Activated naive CD4-positive, alpha-beta T cell treated with anti-CD3 and anti-CD28 coated beads, Interleukin-2, amount 50 U/mL, for 24 hours (primary cell): Measurements from ENCODE around the gene UNKL.

Source experiments
- H3K27ac Mint-ChIP-seq: one replicate; pipeline ENCODE4 v1.8.0; 2021; ENCODE audit warnings: mild to moderate bottlenecking, mixed read lengths
- H3K27me3 Mint-ChIP-seq: one replicate; pipeline ENCODE4 v1.8.0; 2021; ENCODE audit warnings: mixed read lengths
- H3K36me3 Mint-ChIP-seq: one replicate; pipeline ENCODE4 v1.8.0; 2021; ENCODE audit warnings: mixed read lengths
- H3K4me1 Mint-ChIP-seq: one replicate; pipeline ENCODE4 v1.8.0; 2021; ENCODE audit warnings: mixed read lengths
- H3K4me3 Mint-ChIP-seq: one replicate; pipeline ENCODE4 v1.8.0; 2021; ENCODE audit warnings: mild to moderate bottlenecking, mixed read lengths
- H3K9me3 Mint-ChIP-seq: one replicate; pipeline ENCODE4 v1.8.0; 2021; ENCODE audit warnings: mixed read lengths

Gene UNKL

GRCh38 chr16:1380195-1380594 is 34.3 kb downstream of the UNKL start:
- Mint-ChIP-seq H3K27me3 (no peaks in the 10 kb centered on the region), H3K27ac (peak overlapping the region; percentile 82), H3K4me1 (peaks cover 13% of the 10 kb centered on the region), H3K4me3 (peak overlapping the region; percentile 77), H3K36me3 (peaks cover 7% of the 10 kb centered on the region), H3K9me3 (no peaks in the 10 kb centered on the region)

DNA sequence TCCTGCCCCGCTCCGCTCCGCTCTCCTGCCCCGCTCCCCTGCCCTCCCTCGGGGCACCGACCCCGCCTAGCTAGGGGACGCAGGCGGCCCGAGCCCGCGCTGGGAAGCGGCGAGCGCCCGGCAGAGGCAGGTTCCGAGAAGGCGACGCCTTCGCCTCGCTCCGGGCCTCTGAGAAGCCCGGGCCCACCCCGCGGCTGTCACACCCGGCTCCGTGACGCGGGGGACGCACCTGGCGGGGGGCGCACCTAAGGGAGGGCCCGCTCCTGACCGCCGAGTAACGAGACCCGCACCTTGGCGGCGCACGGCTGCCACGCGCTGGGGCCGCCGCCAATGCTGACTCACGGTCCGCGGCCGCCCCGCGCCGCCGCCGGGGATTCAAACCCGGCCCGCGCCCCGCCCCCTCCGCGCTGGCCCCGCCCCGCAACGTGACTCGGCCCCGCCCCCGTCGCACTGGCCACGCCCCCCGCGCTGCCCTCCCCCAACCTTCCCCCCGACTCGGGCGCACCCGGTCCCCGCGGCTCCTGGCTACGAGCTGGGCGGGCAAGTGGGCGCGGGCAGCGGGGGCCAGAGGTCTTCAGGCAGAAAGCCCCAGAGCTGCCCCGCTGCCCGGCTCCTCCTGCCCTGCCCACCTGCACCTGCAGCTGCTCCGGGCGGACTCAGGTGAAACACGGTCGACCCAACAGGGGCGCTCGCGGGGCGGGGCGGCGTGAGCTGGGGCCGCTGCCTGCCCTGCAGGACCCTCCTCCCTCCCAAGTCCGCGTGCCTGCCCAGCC is 35.0 kb downstream of the UNKL start:
- H3K36me3 Mint-ChIP-seq: peaks cover 7% of the 10 kb centered on the region
- no peaks in the 10 kb centered on the region for H3K9me3 Mint-ChIP-seq
- H3K4me1 Mint-ChIP-seq: peaks cover 13% of the 10 kb centered on the region
- H3K4me3 Mint-ChIP-seq: peak overlapping the region; percentile 77
- peak overlapping the region; percentile 82 for H3K27ac Mint-ChIP-seq
- H3K27me3 Mint-ChIP-seq: no peaks in the 10 kb centered on the region

- H3K9me3 Mint-ChIP-seq: no peaks in the 10 kb centered on the region
- peaks cover 7% of the 10 kb centered on the region for H3K36me3 Mint-ChIP-seq
- H3K4me1 Mint-ChIP-seq: peaks cover 13% of the 10 kb centered on the region
- peak overlapping the region; percentile 93 for H3K27ac Mint-ChIP-seq
- H3K27me3 Mint-ChIP-seq: no peaks in the 10 kb centered on the region
- H3K4me3 Mint-ChIP-seq: peak overlapping the region; percentile 90
Measured at GRCh38 chr16:1378804-1379303, 35.6 kb downstream of the UNKL start.

GRCh38 chr16:1378087-1378803 is 36.3 kb downstream of the UNKL start:
- peaks cover 7% of the 10 kb centered on the region for H3K36me3 Mint-ChIP-seq
- no peaks in the 10 kb centered on the region for H3K27me3 Mint-ChIP-seq
- H3K9me3 Mint-ChIP-seq: no peaks in the 10 kb centered on the region
- peak overlapping the region; percentile 93 for H3K27ac Mint-ChIP-seq
- H3K4me1 Mint-ChIP-seq: peaks cover 13% of the 10 kb centered on the region
- peak overlapping the region; percentile 90 for H3K4me3 Mint-ChIP-seq

DNA sequence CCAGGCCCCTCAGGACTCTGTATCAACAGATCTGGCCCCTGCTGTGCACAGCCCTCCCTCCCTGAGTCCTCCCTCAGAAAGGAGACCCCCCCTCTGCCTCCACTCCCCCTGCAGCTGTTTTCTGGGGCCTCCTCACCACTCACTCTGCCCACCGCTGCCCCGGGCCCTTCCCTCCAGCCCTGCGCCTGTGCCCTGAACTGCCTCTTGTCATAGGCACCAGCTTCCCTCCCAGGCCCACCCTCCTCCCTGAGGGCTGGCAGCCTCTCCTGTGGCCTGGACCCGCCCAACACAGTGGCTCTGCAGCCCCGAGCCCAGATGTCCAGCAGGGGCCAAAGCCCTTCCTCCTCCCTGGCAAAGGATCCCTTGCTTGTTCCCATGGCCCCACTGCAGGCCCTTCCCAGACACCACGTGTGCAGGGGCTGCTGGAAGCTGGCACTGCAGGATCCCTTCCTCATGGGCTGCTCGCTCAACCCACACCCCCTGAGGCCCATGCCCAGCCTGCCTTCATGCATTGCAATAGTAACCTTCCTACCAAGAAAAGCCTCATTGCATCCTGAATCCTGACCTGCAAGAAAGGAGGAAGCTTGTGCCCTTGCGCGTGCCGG is 37.0 kb downstream of the UNKL start:
- Mint-ChIP-seq H3K36me3 (peaks cover 7% of the 10 kb centered on the region), H3K4me3 (no peak overlapping the region), H3K27ac (peak overlapping the region; percentile 93), H3K4me1 (peaks cover 13% of the 10 kb centered on the region), H3K27me3 (no peaks in the 10 kb centered on the region), H3K9me3 (no peaks in the 10 kb centered on the region)

DNA sequence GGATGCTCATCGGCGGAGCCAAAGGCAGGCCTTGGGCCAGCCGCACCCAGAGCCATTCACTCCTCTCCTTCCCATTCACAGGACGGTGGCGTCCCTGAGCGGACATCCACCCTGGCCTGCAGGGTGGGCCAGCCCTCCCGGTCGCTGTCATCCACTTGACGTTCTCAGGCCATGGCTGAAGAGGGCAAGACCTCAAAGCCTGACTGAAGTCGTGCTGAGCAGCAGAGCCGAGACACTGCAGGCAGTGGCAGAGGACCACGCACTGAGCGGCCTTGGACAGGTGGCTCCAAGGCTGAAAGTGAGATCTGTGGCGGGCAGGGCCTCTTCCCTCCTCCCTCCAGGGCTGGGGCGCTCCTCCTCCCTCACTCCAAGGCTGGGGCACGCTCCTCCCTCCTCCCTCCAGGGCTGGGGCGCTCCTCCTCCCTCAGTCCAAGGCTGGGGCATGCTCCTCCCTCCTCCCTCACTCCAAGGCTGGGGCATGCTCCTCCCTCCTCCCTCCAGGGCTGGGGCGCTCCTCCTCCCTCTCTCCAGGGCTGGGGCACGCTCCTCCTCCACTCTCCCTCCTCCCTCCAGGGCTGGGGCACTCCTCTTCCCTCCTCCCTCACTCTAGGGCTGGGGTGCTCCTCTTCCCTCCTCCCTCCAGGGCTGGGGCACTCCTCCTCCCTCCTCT is 38.6 kb downstream of the UNKL start:
- peaks cover 13% of the 10 kb centered on the region for H3K4me1 Mint-ChIP-seq
- no peak overlapping the region for H3K4me3 Mint-ChIP-seq
- H3K27me3 Mint-ChIP-seq: no peaks in the 10 kb centered on the region
- H3K27ac Mint-ChIP-seq: no peak overlapping the region
- H3K36me3 Mint-ChIP-seq: peaks cover 5% of the 10 kb centered on the region
- H3K9me3 Mint-ChIP-seq: no peaks in the 10 kb centered on the region

GRCh38 chr16:1375298-1375640 is 39.2 kb downstream of the UNKL start:
- peaks cover 4% of the 10 kb centered on the region for H3K36me3 Mint-ChIP-seq
- H3K27ac Mint-ChIP-seq: no peak overlapping the region
- peaks cover 13% of the 10 kb centered on the region for H3K4me1 Mint-ChIP-seq

DNA sequence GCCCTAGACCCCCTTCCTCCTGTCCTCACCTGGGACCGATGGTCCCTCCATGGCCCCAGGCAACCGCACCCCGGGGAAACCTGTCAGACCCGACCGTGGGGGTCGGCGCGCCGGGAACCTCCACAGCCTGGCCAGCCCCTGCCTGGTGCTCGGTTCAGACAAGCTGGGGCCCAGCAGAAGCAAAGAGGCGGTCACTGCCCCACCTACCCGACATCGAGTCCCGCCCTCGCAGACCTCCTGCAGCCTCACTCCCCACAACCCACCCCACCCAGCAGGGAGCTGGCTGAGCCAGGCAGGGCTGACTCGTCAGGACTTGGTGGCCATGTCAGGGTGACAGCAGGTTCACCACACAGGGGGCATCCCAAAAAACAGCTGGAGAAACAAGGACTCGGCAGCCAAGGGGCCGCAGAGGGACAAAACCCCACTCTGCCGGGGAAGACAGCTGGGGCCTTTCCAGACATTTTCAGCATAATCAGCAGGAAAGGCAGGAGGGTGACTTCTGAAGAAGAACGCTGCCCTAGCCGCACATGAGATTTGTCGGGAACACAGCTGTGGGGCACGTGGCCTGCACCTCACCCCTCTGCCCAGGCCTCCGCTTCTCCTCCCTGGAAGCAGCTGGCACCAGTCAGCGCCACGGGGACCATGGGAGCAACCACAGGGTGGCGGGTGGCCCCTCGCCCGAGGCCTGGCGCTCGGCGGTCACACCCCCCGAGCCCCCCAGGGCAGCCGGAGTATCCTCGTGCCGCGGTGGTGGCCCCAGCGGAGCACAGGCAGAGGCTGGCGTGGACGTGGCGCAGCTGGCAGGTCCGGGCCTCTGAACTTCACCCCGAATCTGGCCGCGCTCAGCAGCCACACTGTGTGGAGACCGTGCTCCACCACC is 39.8 kb downstream of the UNKL start:
- Mint-ChIP-seq H3K4me3 (no peak overlapping the region), H3K27me3 (no peaks in the 10 kb centered on the region), H3K36me3 (peaks cover 4% of the 10 kb centered on the region), H3K9me3 (no peaks in the 10 kb centered on the region), H3K4me1 (peaks cover 13% of the 10 kb centered on the region), H3K27ac (no peak overlapping the region)

More at GRCh38 chr16:1375298-1375640, 39.2 kb downstream of the UNKL start:
- no peak overlapping the region for H3K4me3 Mint-ChIP-seq
- no peaks in the 10 kb centered on the region for H3K9me3 Mint-ChIP-seq
- no peaks in the 10 kb centered on the region for H3K27me3 Mint-ChIP-seq

DNA sequence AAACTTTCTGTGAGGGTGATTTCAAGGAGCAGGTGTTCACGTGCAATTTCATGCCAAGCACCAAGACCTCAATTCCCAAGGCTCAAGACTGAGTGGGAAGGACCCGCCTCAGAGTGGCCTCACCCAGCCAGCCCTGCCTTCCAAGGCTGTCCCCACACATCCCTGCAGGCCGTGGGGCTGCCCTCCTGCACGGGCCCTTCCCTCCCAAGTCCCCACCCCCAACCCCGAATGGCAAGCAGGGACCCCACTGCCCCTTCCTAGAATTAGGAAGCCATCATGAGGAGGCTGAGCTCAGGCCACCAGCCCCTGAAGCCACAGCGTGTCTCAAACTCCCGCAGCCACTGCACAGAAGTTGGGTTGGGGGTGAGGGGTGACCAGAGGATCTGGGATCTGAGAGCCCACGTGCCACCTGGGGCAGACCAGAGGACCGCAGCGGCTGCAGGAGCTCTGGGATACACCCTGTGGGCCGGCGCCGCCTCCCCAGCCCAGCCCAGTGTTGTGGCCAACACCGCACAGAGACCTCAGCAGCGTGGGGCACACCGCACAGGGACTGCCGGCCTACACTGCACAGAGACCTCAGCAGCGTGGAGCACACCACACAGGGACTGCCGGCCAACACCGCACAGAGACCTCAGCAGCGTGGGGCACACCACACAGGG is 42.1 kb downstream of the UNKL start:
- no peaks in the 10 kb centered on the region for H3K9me3 Mint-ChIP-seq
- H3K27me3 Mint-ChIP-seq: no peaks in the 10 kb centered on the region
- H3K4me3 Mint-ChIP-seq: no peak overlapping the region
- peaks cover 2% of the 10 kb centered on the region for H3K36me3 Mint-ChIP-seq
- H3K27ac Mint-ChIP-seq: no peak overlapping the region
- peaks cover 3% of the 10 kb centered on the region for H3K4me1 Mint-ChIP-seq

- no peak overlapping the region for H3K4me3 Mint-ChIP-seq
- H3K36me3 Mint-ChIP-seq: peaks cover under 1% of the 10 kb centered on the region
- H3K4me1 Mint-ChIP-seq: peaks cover under 1% of the 10 kb centered on the region
- H3K27me3 Mint-ChIP-seq: no peaks in the 10 kb centered on the region
- no peak overlapping the region for H3K27ac Mint-ChIP-seq
- H3K9me3 Mint-ChIP-seq: no peaks in the 10 kb centered on the region
Measured at GRCh38 chr16:1371054-1371978, 43.2 kb downstream of the UNKL start.

GRCh38 chr16:1367486-1368174 is 46.9 kb downstream of the UNKL start:
- H3K27ac Mint-ChIP-seq: no peak overlapping the region
- no peak overlapping the region for H3K4me3 Mint-ChIP-seq
- H3K36me3 Mint-ChIP-seq: peaks cover 2% of the 10 kb centered on the region
- no peaks in the 10 kb centered on the region for H3K27me3 Mint-ChIP-seq
- H3K9me3 Mint-ChIP-seq: no peaks in the 10 kb centered on the region
- H3K4me1 Mint-ChIP-seq: no peaks in the 10 kb centered on the region

GRCh38 chr16:1366712-1367299 is 47.7 kb downstream of the UNKL start:
- Mint-ChIP-seq H3K4me1 (no peaks in the 10 kb centered on the region), H3K36me3 (peaks cover 2% of the 10 kb centered on the region), H3K27me3 (no peaks in the 10 kb centered on the region), H3K9me3 (no peaks in the 10 kb centered on the region), H3K4me3 (no peak overlapping the region), H3K27ac (no peak overlapping the region)
